ENCODE results near the gene NECTIN3.

NECTIN3 gene, protein sequence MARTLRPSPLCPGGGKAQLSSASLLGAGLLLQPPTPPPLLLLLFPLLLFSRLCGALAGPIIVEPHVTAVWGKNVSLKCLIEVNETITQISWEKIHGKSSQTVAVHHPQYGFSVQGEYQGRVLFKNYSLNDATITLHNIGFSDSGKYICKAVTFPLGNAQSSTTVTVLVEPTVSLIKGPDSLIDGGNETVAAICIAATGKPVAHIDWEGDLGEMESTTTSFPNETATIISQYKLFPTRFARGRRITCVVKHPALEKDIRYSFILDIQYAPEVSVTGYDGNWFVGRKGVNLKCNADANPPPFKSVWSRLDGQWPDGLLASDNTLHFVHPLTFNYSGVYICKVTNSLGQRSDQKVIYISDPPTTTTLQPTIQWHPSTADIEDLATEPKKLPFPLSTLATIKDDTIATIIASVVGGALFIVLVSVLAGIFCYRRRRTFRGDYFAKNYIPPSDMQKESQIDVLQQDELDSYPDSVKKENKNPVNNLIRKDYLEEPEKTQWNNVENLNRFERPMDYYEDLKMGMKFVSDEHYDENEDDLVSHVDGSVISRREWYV

GRCh38 chr3:111071257-111072030 is at the start of gene NECTIN3:
Gene NECTIN3, plus strand, starts transcription at chr3:111071816. Its CDS starts 202 bp downstream, at chr3:111072018.
- in situ Hi-C loops (cut with MboI; ENCODE audit: low sequenced_read_pairs) = no loop called here

DNA sequence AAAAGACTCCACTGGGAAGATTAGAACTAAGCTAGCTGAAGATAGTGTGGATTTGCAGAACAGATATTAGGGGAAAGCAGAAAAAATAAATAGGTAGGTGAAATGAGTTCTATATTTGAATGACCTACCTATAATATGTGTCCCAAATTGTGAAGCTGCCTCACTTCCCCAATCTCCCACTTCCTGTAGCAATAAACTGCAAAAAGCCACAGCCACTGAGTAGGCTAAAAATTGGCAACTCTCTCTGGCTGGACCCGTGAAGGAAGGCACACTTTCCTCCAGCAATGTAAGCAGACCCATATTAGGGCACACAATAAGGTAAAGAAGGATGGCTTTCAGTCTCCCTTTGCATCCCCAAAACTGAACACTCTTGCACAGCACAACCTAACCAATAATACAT is 43.7 kb upstream of the NECTIN3 start:
- in situ Hi-C loops (cut with MboI; ENCODE audit: low sequenced_read_pairs) = no loop called here

DNA sequence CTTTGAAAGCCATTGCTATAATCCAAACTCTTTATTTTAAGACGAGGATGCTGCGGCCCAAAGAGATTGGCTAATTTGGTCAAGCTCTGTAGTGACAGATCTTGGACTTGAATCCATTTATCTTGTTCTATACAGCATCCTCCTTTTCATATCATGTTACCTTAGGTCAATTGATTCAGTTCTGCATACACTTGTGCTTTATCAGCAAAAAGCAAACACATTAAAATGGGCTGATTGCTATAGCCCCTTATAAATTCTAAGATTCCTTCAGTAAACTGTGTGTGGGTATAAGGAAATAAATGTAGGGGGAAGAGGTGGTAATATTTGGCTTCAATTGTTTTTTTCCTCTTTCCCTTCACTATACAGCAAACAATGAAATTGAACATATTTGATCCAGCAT is 40.1 kb upstream of the NECTIN3 start:
- in situ Hi-C loops (cut with MboI; ENCODE audit: low sequenced_read_pairs) = no loop called here

GRCh38 chr3:111032677-111033076 is 38.9 kb upstream of the NECTIN3 start:
- in situ Hi-C loops (cut with MboI; ENCODE audit: low sequenced_read_pairs) = no loop called here

DNA sequence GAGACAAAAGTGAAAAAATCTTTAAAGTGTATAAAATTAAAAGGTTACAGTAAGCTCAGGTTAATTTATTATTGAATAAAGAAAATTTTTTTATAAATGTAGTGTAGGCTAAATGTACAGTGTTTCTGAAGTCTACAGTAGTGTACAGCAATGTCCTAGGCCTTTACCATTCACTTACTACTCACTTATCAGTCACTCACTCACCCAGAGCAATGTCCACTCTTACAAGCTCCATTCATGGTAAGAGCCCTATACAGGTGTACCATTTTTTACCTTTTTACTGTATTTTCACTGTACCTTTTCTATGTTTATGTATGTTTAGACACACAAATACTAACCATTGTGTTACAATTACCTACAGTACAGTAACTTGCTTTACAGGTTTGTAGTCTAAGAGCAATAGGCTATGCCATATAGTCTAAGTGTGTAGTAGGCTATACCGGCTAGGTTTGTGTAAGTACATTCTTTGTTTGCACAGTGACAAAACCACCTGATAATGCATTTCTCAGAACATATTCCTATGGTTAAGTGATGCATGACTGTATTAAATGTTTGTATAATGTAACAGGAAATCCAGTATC is 38.1 kb upstream of the NECTIN3 start:
- in situ Hi-C loops (cut with MboI; ENCODE audit: low sequenced_read_pairs) = no loop called here

DNA sequence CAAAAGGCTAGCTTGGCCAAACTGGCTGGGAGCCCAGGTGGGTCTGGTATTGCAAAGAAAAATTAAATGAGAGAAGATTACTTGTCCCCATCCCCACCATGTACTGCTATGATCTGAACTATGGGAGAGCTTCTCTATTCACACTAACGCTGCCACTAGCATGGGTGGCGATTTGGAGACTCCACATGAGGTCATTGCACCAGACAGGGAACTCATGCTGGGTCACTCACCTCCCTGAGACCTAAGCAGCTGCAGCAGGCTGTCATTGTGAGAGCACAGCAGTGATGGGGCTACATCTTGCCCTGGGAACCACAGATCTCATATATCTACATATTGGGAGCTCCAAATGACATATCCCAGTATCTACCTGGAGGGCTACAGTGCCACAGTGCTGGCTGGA is 36.3 kb upstream of the NECTIN3 start:
- in situ Hi-C loops (cut with MboI; ENCODE audit: low sequenced_read_pairs) = no loop called here

DNA sequence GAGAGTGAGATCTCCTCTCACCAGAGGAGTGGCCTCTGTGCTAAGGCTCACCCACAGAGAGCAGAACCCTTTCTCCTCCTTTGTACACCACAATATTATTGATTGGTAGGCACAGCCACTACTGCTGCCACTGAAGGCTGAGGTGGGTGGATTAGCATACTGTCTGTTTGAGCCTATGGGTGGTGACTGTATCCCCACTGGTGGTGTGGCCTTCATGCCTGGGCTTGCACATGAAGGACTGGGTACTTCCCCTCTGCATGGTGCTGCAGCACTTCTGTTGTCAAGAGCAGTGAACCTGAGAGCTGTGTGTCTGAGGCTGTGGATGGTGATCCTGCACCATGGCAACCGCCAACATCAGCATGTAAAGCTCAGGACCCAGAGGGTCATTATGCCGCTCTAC is 35.7 kb upstream of the NECTIN3 start:
- in situ Hi-C loops (cut with MboI; ENCODE audit: low sequenced_read_pairs) = no loop called here

DNA sequence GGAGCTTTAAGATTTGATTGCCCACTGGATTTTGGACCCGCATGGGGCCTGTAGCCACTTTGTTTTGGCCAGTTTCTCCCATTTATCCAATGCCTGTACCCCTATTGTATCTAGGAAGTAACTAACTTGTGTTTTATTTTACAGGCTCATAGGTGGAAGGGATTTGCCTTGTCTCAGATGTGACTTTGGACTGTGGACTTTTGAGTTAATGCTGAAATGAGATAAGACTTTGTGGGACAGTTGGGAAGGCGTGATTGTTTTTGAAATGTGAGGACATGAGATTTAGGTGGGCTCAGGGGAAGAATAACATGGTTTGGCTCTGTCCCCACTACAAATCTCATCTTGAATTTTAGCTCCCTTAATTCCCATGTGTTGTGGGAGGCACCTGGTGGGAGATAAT is 30.7 kb upstream of the NECTIN3 start:
- in situ Hi-C loops (cut with MboI; ENCODE audit: low sequenced_read_pairs) = no loop called here

- in situ Hi-C loops (cut with MboI; ENCODE audit: low sequenced_read_pairs) = no loop called here
Measured at GRCh38 chr3:111045564-111045963, 26.1 kb upstream of the NECTIN3 start.

DNA sequence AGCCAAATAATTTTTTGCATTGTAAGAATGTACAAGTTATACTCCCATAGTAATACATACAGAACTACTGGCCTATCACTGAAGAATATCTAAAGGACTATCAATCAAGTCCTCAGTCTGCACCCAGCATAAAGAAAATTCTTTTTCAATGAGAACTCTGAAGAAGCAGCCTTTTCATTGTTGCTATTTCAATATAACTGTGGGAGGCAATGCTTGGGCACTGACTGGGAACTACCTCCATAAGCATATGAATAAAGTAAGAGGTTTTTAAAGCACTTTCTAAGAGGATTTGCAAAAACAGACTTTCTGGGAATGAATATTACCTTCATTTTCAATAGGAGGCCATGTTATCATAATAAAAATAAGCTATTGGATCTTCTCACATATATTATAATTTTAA is 24.6 kb upstream of the NECTIN3 start:
- in situ Hi-C loops (cut with MboI; ENCODE audit: low sequenced_read_pairs) = no loop called here

DNA sequence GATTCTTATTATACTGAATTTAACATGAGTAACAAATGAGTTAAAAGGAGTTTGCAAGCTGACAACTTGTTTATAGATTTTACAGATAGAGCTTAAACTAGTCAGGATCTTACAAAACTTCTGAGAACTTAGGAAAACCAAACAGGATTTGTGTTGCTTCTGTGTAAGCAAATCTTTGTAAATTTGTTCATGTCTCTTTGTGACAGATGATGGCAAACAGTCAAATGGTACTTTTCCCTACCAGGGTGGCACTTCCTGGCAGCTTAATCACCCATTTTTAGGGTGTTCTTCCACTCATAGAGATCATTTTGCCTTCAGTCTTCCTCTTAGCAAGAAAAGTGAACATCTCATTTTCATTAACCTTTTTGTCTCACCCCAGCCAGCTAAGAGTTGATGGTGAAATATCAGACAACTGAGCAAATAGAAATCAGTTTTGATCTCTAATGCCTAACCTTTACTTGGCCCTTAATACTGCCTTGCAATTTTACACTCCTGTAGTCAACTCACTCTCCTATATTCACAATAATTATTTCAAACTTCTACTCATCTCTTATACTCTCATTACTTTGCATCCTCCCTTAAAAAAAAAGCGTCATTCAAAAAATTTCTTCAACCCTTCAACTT is 23.7 kb upstream of the NECTIN3 start:
- in situ Hi-C loops (cut with MboI; ENCODE audit: low sequenced_read_pairs) = no loop called here

- in situ Hi-C loops (cut with MboI; ENCODE audit: low sequenced_read_pairs) = no loop called here
Measured at GRCh38 chr3:111051354-111051753, 20.3 kb upstream of the NECTIN3 start.

GRCh38 chr3:111068574-111068973 is 3.0 kb upstream of the NECTIN3 start:
- in situ Hi-C loops (cut with MboI; ENCODE audit: low sequenced_read_pairs) = no loop called here

- in situ Hi-C loops (cut with MboI; ENCODE audit: low sequenced_read_pairs) = no loop called here
Measured at GRCh38 chr3:111069974-111070771, 1.4 kb upstream of the NECTIN3 start.

DNA sequence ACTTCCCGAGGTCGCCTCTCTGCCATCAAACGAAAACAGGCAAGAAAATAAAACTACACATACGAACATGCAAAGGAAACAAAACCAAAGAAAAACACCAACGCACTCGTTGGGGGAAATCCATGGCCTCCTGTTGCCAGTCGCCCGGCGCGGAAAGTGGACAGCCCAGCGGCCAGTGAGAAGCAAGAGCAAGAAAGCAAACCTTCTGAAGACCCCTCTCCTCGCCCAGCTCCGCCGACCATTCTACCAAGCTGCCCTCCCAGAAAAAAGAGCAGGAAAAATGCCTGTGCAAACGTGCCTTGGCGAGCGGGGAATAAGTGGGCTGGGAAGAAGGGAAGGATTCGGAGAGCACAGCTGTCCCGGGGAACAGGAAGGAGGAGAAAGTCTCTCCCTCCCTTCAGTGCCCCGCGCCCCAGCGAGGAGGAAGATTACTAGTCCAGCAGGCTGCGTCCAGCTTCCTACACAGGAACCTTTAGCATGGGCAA is 802 bp upstream of the NECTIN3 start:
- in situ Hi-C loops (cut with MboI; ENCODE audit: low sequenced_read_pairs) = no loop called here

- in situ Hi-C loops (cut with MboI; ENCODE audit: low sequenced_read_pairs) = no loop called here
Measured at GRCh38 chr3:111072031-111072921, 660 bp downstream of the NECTIN3 start.

DNA sequence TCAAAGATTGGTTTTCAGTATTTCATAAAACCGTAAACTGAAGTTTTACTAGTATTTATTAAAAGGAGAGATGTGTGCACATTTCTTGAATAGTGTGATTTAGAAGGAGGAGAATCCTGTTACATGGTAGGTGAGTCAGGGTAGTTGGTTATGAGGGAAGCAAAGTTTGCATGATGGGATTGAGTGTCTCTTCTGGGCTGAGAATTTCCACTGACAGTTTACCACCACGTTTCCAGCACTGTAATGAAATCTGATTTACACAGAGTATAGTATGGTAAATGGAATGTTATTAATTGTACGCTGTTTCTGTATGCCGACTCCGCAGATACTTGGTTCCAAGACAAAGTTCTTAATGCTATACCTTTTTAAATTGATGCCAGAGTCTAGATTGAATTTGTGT is 1.6 kb downstream of the NECTIN3 start:
- in situ Hi-C loops (cut with MboI; ENCODE audit: low sequenced_read_pairs) = no loop called here

DNA sequence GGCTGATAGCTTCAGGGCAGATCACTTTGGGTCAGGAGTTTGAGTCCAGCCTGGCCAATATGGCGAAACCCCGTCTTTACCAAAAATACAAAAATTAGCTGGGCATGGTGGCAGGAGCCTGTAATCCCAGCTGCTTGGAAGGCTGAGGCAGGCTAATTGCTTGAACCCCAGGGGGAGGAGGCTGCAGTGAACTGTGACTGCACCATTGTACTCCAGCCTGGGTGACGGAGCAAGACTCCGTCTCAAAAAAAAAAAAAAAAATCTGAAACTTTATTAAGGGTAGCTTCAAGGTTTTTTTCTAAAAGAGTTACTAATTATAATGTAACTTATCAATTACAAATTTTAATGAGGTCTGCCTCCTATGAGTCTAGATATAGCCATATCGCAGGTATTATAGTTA is 5.1 kb downstream of the NECTIN3 start:
- in situ Hi-C loops (cut with MboI; ENCODE audit: low sequenced_read_pairs) = no loop called here

- in situ Hi-C loops (cut with MboI; ENCODE audit: low sequenced_read_pairs) = no loop called here
Measured at GRCh38 chr3:111077369-111077768, 5.8 kb downstream of the NECTIN3 start.

Data from HL-60/S4 (cell line).